HepG2 (cell line): Measurements from ENCODE around the gene EPN3. TPM values are rescaled to one million over a fixed set of nuclear protein-coding genes. Genes with fewer than 3 reads are reported as not detected.
A peak's percentile ranks its signal among the peaks of the same experiment; 100 is the strongest.

Experiments
- ATAC-seq: fragments of 200-7000 bp; cut with Tn5 transposase; 3 replicates; pipeline ENCODE4 v1.9.1; 2020; ENCODE audit warnings: mild to moderate bottlenecking, moderate library complexity
- BruUV-seq: library from RNA; stranded (reverse); fragments of 400-500 nt; replicated peaks from 2 replicates; lab custom pipeline; 2021; lab: Mats Ljungman, UMichigan
- CTCF ChIA-PET: fragments of 300-600 bp; formaldehyde crosslinking; extraction: SDS; loops from one replicate; lab custom pipeline; 2021; ENCODE audit warnings: low total read pairs, inconsistent platforms, low intra/inter-chr PET ratio; lab: Yijun Ruan, JAX
- POLR2A ChIA-PET: fragments of 350-600 bp; sonication (Branson Sonifier 250); formaldehyde crosslinking; loops from one replicate; lab custom pipeline; 2020; ENCODE audit warnings: antibody characterized with exemption, inconsistent platforms; lab: Yijun Ruan, JAX
- DNase-seq: peaks from one replicate; pipeline ENCODE4 v3.0.0-alpha.2; 2015; ENCODE audit warnings: low spot score
- FAIRE-seq: peaks from 3 replicates; lab custom pipeline; 2011; peaks lifted over from hg19 to GRCh38; lab: Jason Lieb, UNC
- H2AFZ ChIP-seq: one replicate; pipeline ENCODE4 v1.6.1; 2011; ENCODE audit warnings: low read length, inconsistent platforms
- H3K27ac ChIP-seq: fragments of 300-600 bp; 3 replicates; pipeline ENCODE4 v1.8.0; 2011; ENCODE audit warnings: mixed run types, mild to moderate bottlenecking, mixed read lengths, low read length, inconsistent platforms; ENCODE audit not compliant: insufficient read depth; ENCODE audit errors: extremely low read length
- H3K27me3 ChIP-seq, 2 experiments: fragments of 200-600 bp in 1 of 2; 2 replicates in 1 of 2; 3 replicates in 1 of 2; pipeline versions ENCODE4 v1.6.0 to v1.8.0; 2011; ENCODE audit warnings: low read length in 2 of 2, mild to moderate bottlenecking in 2 of 2, moderate library complexity in 2 of 2, inconsistent platforms in 1 of 2; ENCODE audit not compliant: insufficient read depth in 2 of 2, control insufficient read depth in 1 of 2
- H3K36me3 ChIP-seq, 2 experiments: fragments of 200-600 bp in 1 of 2; replicated peaks in 1 of 2; 2 replicates in 1 of 2; 3 replicates in 1 of 2; pipeline versions ENCODE4 v1.5.1 to v1.8.0; 2011; ENCODE audit warnings: low read length in 2 of 2, inconsistent platforms in 1 of 2; ENCODE audit not compliant: insufficient read depth in 2 of 2, control insufficient read depth in 1 of 2
- H3K4me1 ChIP-seq: 2 replicates; pipeline ENCODE4 v1.5.1; 2012; ENCODE audit warnings: low read length, inconsistent platforms; ENCODE audit not compliant: insufficient read depth
- H3K4me2 ChIP-seq: 2 replicates; pipeline ENCODE4 v1.6.0; 2011; ENCODE audit warnings: low read depth, low read length, inconsistent platforms
- H3K4me3 ChIP-seq, 3 experiments: fragments of 200-600 bp in 1 of 3; sonication (generic), shearing (Covaris generic) in 1 of 3; replicated peaks in 1 of 3; 2 replicates each; pipeline ENCODE4 v1.5.1; 2011 to 2016; ENCODE audit warnings: low read length in 3 of 3, inconsistent platforms in 2 of 3, low read depth in 2 of 3, mild to moderate bottlenecking in 2 of 3, control low read depth in 1 of 3, mixed read lengths in 1 of 3; ENCODE audit not compliant: insufficient read depth in 1 of 3
- H3K79me2 ChIP-seq: one replicate; pipeline ENCODE4 v1.6.1; 2011; ENCODE audit warnings: low read length, inconsistent platforms; ENCODE audit not compliant: insufficient read depth
- H3K9ac ChIP-seq: 2 replicates; pipeline ENCODE4 v1.6.0; 2011; ENCODE audit warnings: mild to moderate bottlenecking, low read depth, low read length, inconsistent platforms; ENCODE audit not compliant: insufficient read depth
- H3K9me3 ChIP-seq: 2 replicates; pipeline ENCODE4 v1.5.1; 2012; ENCODE audit warnings: mild to moderate bottlenecking, low read length
- H4K20me1 ChIP-seq: 2 replicates; pipeline ENCODE4 v1.6.0; 2011; ENCODE audit warnings: inconsistent platforms, mild to moderate bottlenecking, low read length, moderate library complexity; ENCODE audit not compliant: insufficient read depth
- BRF2 ChIP-seq: sonication (generic); formaldehyde crosslinking; IDR thresholded peaks from 2 replicates; pipeline ENCODE4 v1.8.1; 2022; ENCODE audit warnings: mild to moderate bottlenecking, missing genetic modification reagents
- FOSL2 ChIP-seq: sonication (generic); formaldehyde crosslinking; IDR thresholded peaks from 2 replicates; pipeline ENCODE4 v1.4.0; 2020; ENCODE audit warnings: missing genetic modification reagents
- SALL1 ChIP-seq: sonication (generic); formaldehyde crosslinking; IDR thresholded peaks from 2 replicates; pipeline ENCODE4 v1.8.0; 2022; ENCODE audit warnings: mild to moderate bottlenecking, missing genetic modification reagents
- ZNF232 ChIP-seq: sonication (generic); formaldehyde crosslinking; IDR thresholded peaks from 2 replicates; pipeline ENCODE4 v1.4.0; 2020; ENCODE audit warnings: missing genetic modification reagents, borderline replicate concordance
- ZNF333 ChIP-seq: sonication (generic); formaldehyde crosslinking; IDR thresholded peaks from 2 replicates; pipeline ENCODE4 v1.4.0; 2020; ENCODE audit warnings: mild to moderate bottlenecking, missing genetic modification reagents, borderline replicate concordance
- WGBS: methylation state at CpG from one replicate; pipeline ENCODE4 v1.1.6; 2017; ENCODE audit warnings: low lambda C conversion rate; 5-methylcytosine and 5-hydroxymethylcytosine counted together
- in situ Hi-C: cut with HindIII; loops from 2 replicates; pipeline ENCODE4 v1.10.0; 2017; ENCODE audit warnings: low pct_unique_long_range_greater_than_20kb; ENCODE audit not compliant: extremely low pct_ligation_motif_present
- intact Hi-C: fragments of 100-400 bp; cut with micrococcal nuclease; formaldehyde crosslinking; loops from one replicate; pipeline ENCODE4 v1.10.0; 2022; ENCODE audit not compliant: unreplicated experiment
- polyA plus RNA-seq, 8 experiments: library from polyadenylated mRNA; depleted of rRNA in 3 of 8; stranded (reverse) in 7 of 8; unstranded in 1 of 8; fragments of >200 nt; fragmentation: Illumina TruSeq in 4 of 8; extraction: Trizol in 4 of 8; gene quantifications; 2 replicates each; pipeline versions ENCODE4 v1.2.1 to v1.2.3, GENCODE V29; 2011 to 2016; ENCODE audit warnings: low read depth in 4 of 8, missing spikeins in 1 of 8, mixed read lengths in 1 of 8; ENCODE audit not compliant: insufficient read depth in 1 of 8
- total RNA-seq, 5 experiments: library from RNA; depleted of rRNA; stranded (reverse); fragments of >200 nt; fragmentation: Illumina TruSeq; extraction: Trizol; gene quantifications; 2 replicates each; pipeline ENCODE4 v1.2.3, GENCODE V29; 2016; ENCODE audit warnings: low read depth in 1 of 5
- TF ChIP-seq, protein P1 (sequence below): sonication (generic); formaldehyde crosslinking; IDR thresholded peaks from 2 replicates; pipeline ENCODE4 v1.5.1; 2020; ENCODE audit warnings: mild to moderate bottlenecking, missing genetic modification reagents, borderline replicate concordance

Gene EPN3
- total and polyA plus RNA-seq, 2 of the 13 experiments (the other 11 are each of a cell fraction or from before 2014, with no cell fraction given) = 0.11 to 0.95 TPM

DNA sequence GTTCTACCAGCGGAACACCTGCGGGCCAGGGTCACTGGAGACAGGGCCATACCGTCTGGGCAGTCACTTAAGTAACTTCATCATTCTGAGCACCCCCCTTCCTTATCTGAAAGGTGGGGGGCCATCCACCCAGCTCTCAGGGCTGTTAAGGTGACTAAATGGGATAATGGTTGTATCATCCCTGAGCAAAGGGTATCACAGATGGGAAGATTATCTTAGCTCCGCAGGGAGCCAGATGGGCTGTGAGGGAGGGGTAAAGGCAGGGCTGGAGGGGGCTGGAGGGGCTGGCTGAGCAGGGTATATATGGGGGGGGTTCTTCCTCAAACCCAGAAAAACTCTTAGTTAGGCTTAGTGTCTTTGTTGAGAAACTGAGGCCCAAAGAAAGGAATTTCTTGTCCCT lies 25.1 kb downstream of the EPN3 start (continued):
- TF ChIP-seq, protein P1, sequence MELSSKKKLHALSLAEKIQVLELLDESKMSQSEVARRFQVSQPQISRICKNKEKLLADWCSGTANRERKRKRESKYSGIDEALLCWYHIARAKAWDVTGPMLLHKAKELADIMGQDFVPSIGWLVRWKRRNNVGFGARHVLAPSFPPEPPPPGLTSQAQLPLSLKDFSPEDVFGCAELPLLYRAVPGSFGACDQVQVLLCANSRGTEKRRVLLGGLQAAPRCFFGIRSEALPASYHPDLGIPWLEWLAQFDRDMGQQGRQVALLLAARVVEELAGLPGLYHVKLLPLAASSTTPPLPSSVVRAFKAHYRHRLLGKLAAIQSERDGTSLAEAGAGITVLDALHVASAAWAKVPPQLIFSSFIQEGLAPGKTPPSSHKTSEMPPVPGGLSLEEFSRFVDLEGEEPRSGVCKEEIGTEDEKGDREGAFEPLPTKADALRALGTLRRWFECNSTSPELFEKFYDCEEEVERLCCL = no peak
- TF ChIP-seq SALL1 (CRISPR knock-in tag) = no peak
- no peak for TF ChIP-seq ZNF232
- TF ChIP-seq, all 625 proteins: peak for 0

GRCh38 chr17:50558091-50558490 lies 25.6 kb downstream of the EPN3 start:
- FAIRE-seq = no peak
- WGBS = 63% methylated on average over 4 of the region's 4 CpGs
- no peak overlapping the region for H3K4me2 ChIP-seq
- H3K36me3 ChIP-seq = no peaks in the 10 kb centered on the region; a peak in 1 of 5 replicates
- POLR2A ChIA-PET = interaction anchor here (1.0 kb wide), 1 partner anchor 15 kb away, joined by 3 read pairs; no protein-coding TSS in a partner anchor
- H2AFZ ChIP-seq = no peak overlapping the region
- no peak for DNase-seq
- in situ Hi-C loops = no loop called here
- H3K27me3 ChIP-seq = peaks cover 15 to 22% of the 10 kb centered on the region in 2 experiments
- H4K20me1 ChIP-seq = peaks cover 5% of the 10 kb centered on the region; the same call in 1 of the 2 replicates
- TF ChIP-seq ZNF333 = no peak
- TF ChIP-seq, all 625 proteins: peak for 0
- H3K9ac ChIP-seq = no peak overlapping the region
- H3K4me1 ChIP-seq = peaks cover 9% of the 10 kb centered on the region
- no TSS peak for BruUV-seq
- no peaks in the 10 kb centered on the region for H3K9me3 ChIP-seq
- H3K4me3 ChIP-seq = no peak overlapping the region
- CTCF ChIA-PET = no interaction called here
- no peak for ATAC-seq
- no peaks in the 10 kb centered on the region for H3K79me2 ChIP-seq
- intact Hi-C loops = no loop called here
- no peak overlapping the region for H3K27ac ChIP-seq

DNA sequence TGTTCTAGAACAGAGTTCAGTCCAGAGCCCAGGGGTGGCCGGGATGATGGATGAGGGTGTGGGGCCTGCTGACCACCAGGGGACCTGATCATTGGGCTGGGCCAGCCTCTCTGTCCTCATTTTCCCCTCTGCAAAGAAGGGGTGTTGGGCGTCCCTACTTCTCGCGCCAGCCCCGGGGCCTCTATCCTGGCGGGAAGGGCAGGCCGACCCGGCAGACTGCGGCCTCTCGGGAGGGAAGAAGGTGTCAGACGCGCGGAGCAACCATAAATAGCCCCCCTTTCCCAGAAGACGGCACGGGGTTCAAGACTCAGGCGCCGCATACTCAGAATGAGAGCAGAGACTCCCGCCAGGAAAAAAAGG lies 26.0 kb downstream of the EPN3 start:
- POLR2A ChIA-PET = interaction anchor here (1.0 kb wide), 1 partner anchor 16 kb away, joined by 3 read pairs; no protein-coding TSS in a partner anchor
- H3K27me3 ChIP-seq = peaks cover 19 to 26% of the 10 kb centered on the region in 2 experiments
- peak; percentile 3; the same call in 2 of the 3 replicates for ATAC-seq
- WGBS = 80% methylated on average over 12 of the region's 18 CpGs
- H3K79me2 ChIP-seq = no peaks in the 10 kb centered on the region
- H3K4me3 ChIP-seq = no peak overlapping the region
- intact Hi-C loops = no loop called here
- in situ Hi-C loops = no loop called here
- no peak overlapping the region for H3K27ac ChIP-seq
- FAIRE-seq = no peak
- no TSS peak for BruUV-seq
- no peak overlapping the region for H3K4me2 ChIP-seq
- H3K36me3 ChIP-seq = no peaks in the 10 kb centered on the region; a peak in 1 of 5 replicates
- peaks cover 5% of the 10 kb centered on the region; the same call in 1 of the 2 replicates for H4K20me1 ChIP-seq
- no peak for DNase-seq
- no peak overlapping the region for H3K9ac ChIP-seq
- TF ChIP-seq BRF2 (CRISPR knock-in tag) (0 out of 2 replicates have a peak, but pooled peaks have one; percentile 41), FOSL2 (no peak)
- H3K9me3 ChIP-seq = no peaks in the 10 kb centered on the region
- CTCF ChIA-PET = no interaction called here
- peaks cover 9% of the 10 kb centered on the region for H3K4me1 ChIP-seq
- no peak overlapping the region for H2AFZ ChIP-seq
